OCI-LY7 (cell line): ENCODE data around the gene DGKG.
A peak's percentile ranks its signal among the peaks of the same experiment; 100 is the strongest.

Experiments
- CTCF ChIP-seq: fragments of 200-600 bp; sonication (generic); conservative IDR thresholded peaks from 2 replicates; pipeline ENCODE4 v1.5.1; 2014; ENCODE audit warnings: mild to moderate bottlenecking, antibody characterized with exemption, low read length, moderate library complexity, mixed read lengths
- EZH2phosphoT487 ChIP-seq: fragments of 200-600 bp; sonication (generic); IDR thresholded peaks from 2 replicates; pipeline ENCODE4 v1.6.1; 2018; ENCODE audit warnings: low read depth, borderline replicate concordance, mild to moderate bottlenecking, mixed run types, antibody characterized with exemption, low read length, moderate library complexity, mixed read lengths

- TF ChIP-seq CTCF (peak; percentile 72), EZH2phosphoT487 (no peak)
Observed at GRCh38 chr3:186208296-186208989, 153.6 kb downstream of the DGKG start.
